Smooth muscle cell (in vitro differentiated cells): ENCODE results near the gene SV2C. TPM values are rescaled to one million over a fixed set of nuclear protein-coding genes. Genes with fewer than 3 reads are reported as not detected.

Experiments used
- DNase-seq: peaks from one replicate; lab custom pipeline; 2025; ENCODE audit not compliant: unreplicated experiment; lab: John Stamatoyannopoulos, UW
- H2AFZ ChIP-seq: fragments of 200-600 bp; sonication (generic); 2 replicates; pipeline ENCODE4 v1.6.0; 2016; ENCODE audit warnings: antibody characterized with exemption, low read depth, mild to moderate bottlenecking
- H3F3A ChIP-seq: fragments of 200-600 bp; sonication (generic); 2 replicates; pipeline ENCODE4 v1.6.0; 2017; ENCODE audit warnings: antibody characterized with exemption, low read depth
- H3K27ac ChIP-seq: fragments of 200-600 bp; sonication (generic); 2 replicates; pipeline ENCODE4 v1.5.1; 2016; ENCODE audit warnings: low read depth, mild to moderate bottlenecking
- H3K27me3 ChIP-seq: fragments of 200-600 bp; sonication (generic); 2 replicates; pipeline ENCODE4 v1.6.1; 2016; ENCODE audit warnings: low read depth, mild to moderate bottlenecking
- H3K36me3 ChIP-seq: fragments of 200-600 bp; sonication (generic); 2 replicates; pipeline ENCODE4 v1.5.1; 2016; ENCODE audit warnings: low read depth
- H3K4me1 ChIP-seq: fragments of 200-600 bp; sonication (generic); 2 replicates; pipeline ENCODE4 v1.5.1; 2016; ENCODE audit warnings: low read depth
- H3K4me2 ChIP-seq: fragments of 200-600 bp; sonication (generic); 2 replicates; pipeline ENCODE4 v1.6.0; 2016; ENCODE audit warnings: mild to moderate bottlenecking
- H3K4me3 ChIP-seq: fragments of 200-600 bp; sonication (generic); 2 replicates; pipeline ENCODE4 v1.5.1; 2016; ENCODE audit warnings: mild to moderate bottlenecking
- H3K79me2 ChIP-seq: fragments of 200-600 bp; sonication (generic); 2 replicates; pipeline ENCODE4 v1.6.0; 2016; ENCODE audit warnings: low read depth, mild to moderate bottlenecking
- H3K9ac ChIP-seq: fragments of 200-600 bp; sonication (generic); 2 replicates; pipeline ENCODE4 v1.6.0; 2016; ENCODE audit warnings: low read depth
- H3K9me3 ChIP-seq: fragments of 200-600 bp; sonication (generic); replicated peaks from 2 replicates; pipeline ENCODE4 v1.5.1; 2016; ENCODE audit warnings: low read depth
- H4K20me1 ChIP-seq: fragments of 200-600 bp; sonication (generic); 2 replicates; pipeline ENCODE4 v1.6.0; 2016; ENCODE audit warnings: low read depth
- CTCF ChIP-seq: fragments of 200-600 bp; sonication (generic); IDR thresholded peaks from 2 replicates; pipeline ENCODE4 v1.5.1; 2017; ENCODE audit warnings: borderline replicate concordance, mild to moderate bottlenecking, antibody characterized with exemption; ENCODE audit not compliant: insufficient read depth, poor library complexity, severe bottlenecking
- WGBS: methylation state at CpG from one replicate; pipeline ENCODE4 v1.1.7; 2016; ENCODE audit warnings: low lambda C conversion rate; 5-methylcytosine and 5-hydroxymethylcytosine counted together
- polyA plus RNA-seq: library from polyadenylated mRNA; unstranded; fragments of >200 nt; fragmentation: Nextera tagmentation; extraction: Ambion mirVana; gene quantifications from 2 replicates; pipeline ENCODE4 v1.2.1, GENCODE V29; 2016
- total RNA-seq: library from RNA; depleted of rRNA; stranded (reverse); fragments of >200 nt; gene quantifications from 2 replicates; pipeline ENCODE4 v1.2.3, GENCODE V29; 2014

Gene SV2C
- total and polyA plus RNA-seq, 2 experiments from 2014 or later = not detected

GRCh38 chr5:76192837-76193236 lies 109.7 kb downstream of the SV2C start:
- no peak overlapping the region for H2AFZ ChIP-seq
- 60% methylated on average over 5 of the region's 5 CpGs for WGBS
- no peaks in the 10 kb centered on the region for H3K27me3 ChIP-seq
- H4K20me1 ChIP-seq = no peaks in the 10 kb centered on the region
- no peaks in the 10 kb centered on the region for H3F3A ChIP-seq
- no peaks in the 10 kb centered on the region for H3K79me2 ChIP-seq
- no peak overlapping the region for H3K27ac ChIP-seq
- no peak overlapping the region for H3K4me3 ChIP-seq
- no peaks in the 10 kb centered on the region for H3K9me3 ChIP-seq
- H3K4me1 ChIP-seq = no peaks in the 10 kb centered on the region
- no peak overlapping the region for H3K9ac ChIP-seq
- no peaks in the 10 kb centered on the region for H3K36me3 ChIP-seq
- no peak for DNase-seq
- TF ChIP-seq CTCF = no peak
- no peak overlapping the region for H3K4me2 ChIP-seq

- no peaks in the 10 kb centered on the region for H3K4me1 ChIP-seq
- no peaks in the 10 kb centered on the region for H3K36me3 ChIP-seq
- H4K20me1 ChIP-seq = no peaks in the 10 kb centered on the region
- no peak overlapping the region for H3K4me2 ChIP-seq
- H3K9ac ChIP-seq = no peak overlapping the region
- no peaks in the 10 kb centered on the region for H3K27me3 ChIP-seq
- no peak for TF ChIP-seq CTCF
- no peaks in the 10 kb centered on the region for H3K9me3 ChIP-seq
- no peaks in the 10 kb centered on the region for H3F3A ChIP-seq
- H2AFZ ChIP-seq = no peak overlapping the region
- H3K4me3 ChIP-seq = no peak overlapping the region
- H3K79me2 ChIP-seq = no peaks in the 10 kb centered on the region
- no peak for DNase-seq
- no peak overlapping the region for H3K27ac ChIP-seq
Measured at GRCh38 chr5:76193635-76194034, 110.5 kb downstream of the SV2C start.

GRCh38 chr5:76194340-76194739 lies 111.2 kb downstream of the SV2C start:
- Histone ChIP-seq H4K20me1 (no peaks in the 10 kb centered on the region), H3K4me3 (no peak overlapping the region), H3F3A (no peaks in the 10 kb centered on the region), H3K4me1 (peaks cover 6% of the 10 kb centered on the region), H3K9ac (no peak overlapping the region), H3K36me3 (no peaks in the 10 kb centered on the region), H2AFZ (no peak overlapping the region), H3K4me2 (no peak overlapping the region), H3K79me2 (no peaks in the 10 kb centered on the region), H3K27me3 (no peaks in the 10 kb centered on the region), H3K9me3 (no peaks in the 10 kb centered on the region), H3K27ac (no peak overlapping the region)
- 77% methylated on average over 3 of the region's 3 CpGs for WGBS
- no peak for TF ChIP-seq CTCF
- no peak for DNase-seq

GRCh38 chr5:76196457-76196856 lies 113.3 kb downstream of the SV2C start:
- Histone ChIP-seq H3K79me2 (no peaks in the 10 kb centered on the region), H3K4me2 (no peak overlapping the region), H3K9me3 (no peaks in the 10 kb centered on the region), H3F3A (no peaks in the 10 kb centered on the region), H3K4me1 (peaks cover 6% of the 10 kb centered on the region), H3K36me3 (no peaks in the 10 kb centered on the region), H3K9ac (no peak overlapping the region), H3K4me3 (no peak overlapping the region), H3K27ac (no peak overlapping the region), H4K20me1 (no peaks in the 10 kb centered on the region), H3K27me3 (no peaks in the 10 kb centered on the region), H2AFZ (no peak overlapping the region)
- no peak for DNase-seq
- no peak for TF ChIP-seq CTCF
- WGBS = 89% methylated on average over 3 of the region's 3 CpGs
